Karpas-422 (cell line): ENCODE data around the gene JAZF1. TPM values are rescaled to one million over a fixed set of nuclear protein-coding genes. Genes with fewer than 3 reads are reported as not detected.

Experiments
- DNase-seq: peaks from one replicate; pipeline ENCODE4 v3.0.0-alpha.2; 2015
- H2AFZ ChIP-seq: fragments of 200-600 bp; sonication (generic); 2 replicates; pipeline ENCODE4 v1.6.1; 2014; ENCODE audit warnings: antibody characterized with exemption, low read length, mixed read lengths
- H3K27ac ChIP-seq: fragments of 200-600 bp; sonication (generic); 2 replicates; pipeline ENCODE4 v1.5.1; 2014; ENCODE audit warnings: mild to moderate bottlenecking, low read length, moderate library complexity
- H3K27me3 ChIP-seq: fragments of 200-600 bp; sonication (generic); 2 replicates; pipeline ENCODE4 v1.6.1; 2014; ENCODE audit warnings: low read length, mixed read lengths
- H3K36me3 ChIP-seq: fragments of 200-600 bp; sonication (generic); 2 replicates; pipeline ENCODE4 v1.6.1; 2014; ENCODE audit warnings: low read length, mixed read lengths; ENCODE audit not compliant: insufficient read depth
- H3K4me1 ChIP-seq: fragments of 200-600 bp; sonication (generic); 2 replicates; pipeline ENCODE4 v1.6.1; 2014; ENCODE audit warnings: mild to moderate bottlenecking, low read length, mixed read lengths
- H3K4me2 ChIP-seq: fragments of 200-600 bp; sonication (generic); 2 replicates; pipeline ENCODE4 v1.6.1; 2014; ENCODE audit warnings: low read length, low read depth, mild to moderate bottlenecking; ENCODE audit not compliant: poor library complexity, severe bottlenecking
- H3K4me3 ChIP-seq: fragments of 200-600 bp; sonication (generic); 2 replicates; pipeline ENCODE4 v1.5.1; 2014; ENCODE audit warnings: mild to moderate bottlenecking, antibody characterized with exemption, low read length, mixed read lengths
- H3K79me2 ChIP-seq: fragments of 200-600 bp; sonication (generic); 2 replicates; pipeline ENCODE4 v1.6.1; 2014; ENCODE audit warnings: mild to moderate bottlenecking, low read length, mixed read lengths
- H3K9ac ChIP-seq: fragments of 200-600 bp; sonication (generic); 2 replicates; pipeline ENCODE4 v1.6.0; 2014; ENCODE audit warnings: low read length
- H3K9me2 ChIP-seq: fragments of 200-600 bp; sonication (generic), shearing (Covaris generic); replicated peaks from 2 replicates; pipeline ENCODE4 v1.6.0; 2014; ENCODE audit warnings: mild to moderate bottlenecking, low read length, moderate library complexity; ENCODE audit not compliant: insufficient read depth
- H3K9me3 ChIP-seq: fragments of 300-700, 200-600 bp; sonication (generic); 2 replicates; pipeline ENCODE4 v1.6.1; 2014; ENCODE audit warnings: low read length, mixed read lengths
- H4K20me1 ChIP-seq: fragments of 200-600 bp; sonication (generic); 2 replicates; pipeline ENCODE4 v1.6.1; 2014; ENCODE audit warnings: mild to moderate bottlenecking, antibody characterized with exemption, low read length, low read depth; ENCODE audit not compliant: insufficient read depth
- total RNA-seq: library from RNA; depleted of rRNA; stranded (reverse); fragments of >200 nt; shearing (Covaris generic); gene quantifications from 2 replicates; pipeline ENCODE4 v1.2.3, GENCODE V29; 2014; ENCODE audit warnings: low replicate concordance

Gene JAZF1
- total RNA-seq, 1 experiment from 2014 or later: 4.2 TPM

DNA sequence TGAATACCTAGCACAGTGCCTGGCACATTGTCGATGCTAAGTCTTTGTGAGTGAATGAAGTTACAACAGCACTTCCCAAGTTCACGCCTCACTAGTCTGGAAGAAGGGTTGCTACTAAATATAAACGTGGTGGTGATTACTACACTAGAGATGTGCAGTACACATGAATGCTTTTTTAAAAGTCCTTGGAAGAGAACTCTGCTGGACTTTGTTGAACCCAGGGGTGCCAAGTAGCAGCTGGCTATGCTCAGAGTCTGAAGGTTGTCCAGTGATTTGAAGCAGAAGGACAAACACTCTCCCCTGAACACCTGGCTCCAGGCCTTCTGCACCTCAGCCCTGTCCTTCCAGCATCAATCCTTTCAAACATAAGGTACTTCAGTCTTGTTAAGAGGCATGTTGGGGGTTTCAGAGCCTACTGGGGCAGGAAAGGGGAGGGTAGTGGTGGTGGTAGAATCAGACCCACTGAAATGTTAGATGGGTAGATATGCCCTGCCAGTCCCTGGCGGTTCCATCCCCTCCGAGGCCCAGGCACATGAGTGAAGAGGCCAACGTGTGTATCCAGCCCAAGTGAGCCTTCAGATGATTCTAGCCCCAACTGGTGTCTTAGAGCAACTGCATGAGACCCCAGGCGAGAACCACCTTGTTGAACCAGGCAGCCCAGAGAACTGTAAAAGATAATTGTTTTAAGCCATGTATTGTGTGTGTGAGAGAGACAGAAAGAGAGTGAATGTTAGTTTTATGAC, 346.2 kb downstream of the JAZF1 start:
- no peaks in the 10 kb centered on the region for H3K79me2 ChIP-seq
- no peak overlapping the region for H3K27ac ChIP-seq
- H2AFZ ChIP-seq: no peak overlapping the region
- no peak for DNase-seq
- H4K20me1 ChIP-seq: peaks cover 8% of the 10 kb centered on the region; the same call in 1 of the 2 replicates
- H3K4me2 ChIP-seq: no peak overlapping the region
- H3K9ac ChIP-seq: no peak overlapping the region
- no peaks in the 10 kb centered on the region for H3K27me3 ChIP-seq
- no peaks in the 10 kb centered on the region for H3K9me2 ChIP-seq
- H3K9me3 ChIP-seq: no peaks in the 10 kb centered on the region
- no peaks in the 10 kb centered on the region for H3K4me1 ChIP-seq
- H3K4me3 ChIP-seq: no peak overlapping the region
- H3K36me3 ChIP-seq: peaks cover 5% of the 10 kb centered on the region; the same call in 1 of the 2 replicates

DNA sequence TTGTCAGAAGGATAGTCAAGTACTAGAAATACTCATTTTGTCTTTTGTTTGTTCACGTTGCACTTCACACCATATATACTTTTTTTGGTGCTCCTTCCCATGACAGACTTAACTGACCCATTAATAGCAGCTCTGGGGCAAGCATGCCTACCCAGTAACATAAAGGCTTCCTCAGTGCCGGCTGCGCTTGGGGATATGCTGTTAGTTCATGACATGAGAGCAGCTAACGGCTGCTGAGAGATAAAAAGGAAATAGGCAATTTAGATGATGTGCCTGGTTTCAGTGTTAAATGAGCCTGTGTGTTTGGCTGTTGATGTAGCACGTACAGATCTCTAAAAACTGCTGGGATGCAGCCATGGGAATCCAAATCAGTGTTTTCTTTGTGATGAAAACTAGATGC, 354.2 kb downstream of the JAZF1 start:
- H3K4me1 ChIP-seq: no peaks in the 10 kb centered on the region
- no peak overlapping the region for H3K27ac ChIP-seq

GRCh38 chr7:27825891-27826290, 354.7 kb downstream of the JAZF1 start:
- Histone ChIP-seq H3K9me2 (no peaks in the 10 kb centered on the region), H3K79me2 (no peaks in the 10 kb centered on the region), H2AFZ (no peak overlapping the region), H3K9me3 (no peaks in the 10 kb centered on the region), H3K4me1 (no peaks in the 10 kb centered on the region), H3K9ac (no peak overlapping the region), H3K36me3 (peaks cover 5% of the 10 kb centered on the region; the same call in 1 of the 2 replicates), H3K4me2 (no peak overlapping the region), H3K4me3 (no peak overlapping the region), H4K20me1 (no peaks in the 10 kb centered on the region), H3K27me3 (no peaks in the 10 kb centered on the region), H3K27ac (no peak overlapping the region)
- DNase-seq: no peak

More for the DNA sequence above, 354.2 kb downstream of the JAZF1 start:
- H3K36me3 ChIP-seq: peaks cover 5% of the 10 kb centered on the region; the same call in 1 of the 2 replicates
- no peak overlapping the region for H2AFZ ChIP-seq
- no peak overlapping the region for H3K4me2 ChIP-seq
- DNase-seq: no peak
- H3K79me2 ChIP-seq: no peaks in the 10 kb centered on the region
- H3K4me3 ChIP-seq: no peak overlapping the region
- no peaks in the 10 kb centered on the region for H3K9me3 ChIP-seq
- no peaks in the 10 kb centered on the region for H3K27me3 ChIP-seq
- H3K9ac ChIP-seq: no peak overlapping the region
- no peaks in the 10 kb centered on the region for H3K9me2 ChIP-seq
- no peaks in the 10 kb centered on the region for H4K20me1 ChIP-seq

GRCh38 chr7:27822245-27822644, 358.4 kb downstream of the JAZF1 start:
- H3K9me3 ChIP-seq: no peaks in the 10 kb centered on the region
- no peak overlapping the region for H3K27ac ChIP-seq
- H4K20me1 ChIP-seq: no peaks in the 10 kb centered on the region
- H3K4me3 ChIP-seq: no peak overlapping the region
- H3K4me2 ChIP-seq: no peak overlapping the region
- H3K27me3 ChIP-seq: no peaks in the 10 kb centered on the region
- peaks cover 14% of the 10 kb centered on the region for H3K4me1 ChIP-seq
- DNase-seq: no peak
- no peak overlapping the region for H2AFZ ChIP-seq
- H3K79me2 ChIP-seq: no peaks in the 10 kb centered on the region
- no peaks in the 10 kb centered on the region for H3K36me3 ChIP-seq
- no peaks in the 10 kb centered on the region for H3K9me2 ChIP-seq
- H3K9ac ChIP-seq: no peak overlapping the region

DNA sequence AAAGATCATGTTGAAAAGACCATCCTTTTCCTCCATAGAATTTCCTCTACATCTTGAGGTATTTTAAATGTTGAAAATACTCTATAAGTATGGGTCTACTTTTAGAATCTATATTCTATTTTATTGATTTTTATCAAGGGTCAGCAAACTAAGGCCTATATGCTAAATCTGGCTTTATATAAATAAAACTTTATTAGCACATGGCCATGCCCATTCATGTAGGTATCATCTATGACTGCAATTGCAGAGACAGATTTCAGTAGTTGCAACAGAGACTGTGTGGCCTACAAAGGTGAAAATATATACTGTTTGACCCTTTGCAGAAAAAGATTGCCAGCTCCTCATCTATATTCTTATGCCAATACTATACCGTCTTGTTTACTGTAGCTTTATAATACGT, 367.9 kb downstream of the JAZF1 start:
- H3K4me1 ChIP-seq: peaks cover 33% of the 10 kb centered on the region

DNA sequence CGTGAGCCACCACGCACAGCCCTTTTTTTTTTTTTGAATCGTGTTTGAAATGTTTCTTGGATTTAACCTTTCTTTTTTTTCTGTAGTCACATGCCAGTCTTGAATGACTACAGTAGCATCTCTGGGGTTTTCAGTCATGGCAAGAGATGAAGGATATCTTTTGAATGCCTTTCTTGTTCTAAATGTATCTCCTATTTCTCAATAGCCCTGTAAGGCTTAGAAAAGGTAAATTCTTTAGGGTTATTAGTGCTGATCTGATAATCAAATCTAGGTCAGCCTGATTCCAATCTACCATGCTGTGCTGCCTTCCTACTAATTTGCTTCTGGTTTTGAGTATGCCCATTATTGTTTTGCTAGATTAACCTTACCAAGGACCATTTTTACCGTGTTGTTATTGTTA, 370.4 kb downstream of the JAZF1 start:
- no peaks in the 10 kb centered on the region for H3K27me3 ChIP-seq
- no peak overlapping the region for H2AFZ ChIP-seq
- H3K27ac ChIP-seq: no peak overlapping the region
- H3K4me1 ChIP-seq: peaks cover 21% of the 10 kb centered on the region
- no peaks in the 10 kb centered on the region for H3K36me3 ChIP-seq
- no peak for DNase-seq
- H3K9me2 ChIP-seq: no peaks in the 10 kb centered on the region; the same call in 1 of the 2 replicates
- H4K20me1 ChIP-seq: no peaks in the 10 kb centered on the region
- H3K4me3 ChIP-seq: no peak overlapping the region
- no peak overlapping the region for H3K9ac ChIP-seq
- no peak overlapping the region for H3K4me2 ChIP-seq
- peaks cover 5% of the 10 kb centered on the region; the same call in 1 of the 2 replicates for H3K79me2 ChIP-seq
- no peaks in the 10 kb centered on the region for H3K9me3 ChIP-seq

More for the DNA sequence above, 367.9 kb downstream of the JAZF1 start:
- DNase-seq: no peak
- H4K20me1 ChIP-seq: no peaks in the 10 kb centered on the region
- no peak overlapping the region for H2AFZ ChIP-seq
- H3K79me2 ChIP-seq: peaks cover 5% of the 10 kb centered on the region; the same call in 1 of the 2 replicates
- H3K27ac ChIP-seq: no peak overlapping the region
- H3K4me3 ChIP-seq: no peak overlapping the region
- H3K4me2 ChIP-seq: no peak overlapping the region
- H3K9me3 ChIP-seq: no peaks in the 10 kb centered on the region
- H3K27me3 ChIP-seq: no peaks in the 10 kb centered on the region
- no peak overlapping the region for H3K9ac ChIP-seq
- no peaks in the 10 kb centered on the region for H3K36me3 ChIP-seq
- H3K9me2 ChIP-seq: no peaks in the 10 kb centered on the region; the same call in 1 of the 2 replicates

DNA sequence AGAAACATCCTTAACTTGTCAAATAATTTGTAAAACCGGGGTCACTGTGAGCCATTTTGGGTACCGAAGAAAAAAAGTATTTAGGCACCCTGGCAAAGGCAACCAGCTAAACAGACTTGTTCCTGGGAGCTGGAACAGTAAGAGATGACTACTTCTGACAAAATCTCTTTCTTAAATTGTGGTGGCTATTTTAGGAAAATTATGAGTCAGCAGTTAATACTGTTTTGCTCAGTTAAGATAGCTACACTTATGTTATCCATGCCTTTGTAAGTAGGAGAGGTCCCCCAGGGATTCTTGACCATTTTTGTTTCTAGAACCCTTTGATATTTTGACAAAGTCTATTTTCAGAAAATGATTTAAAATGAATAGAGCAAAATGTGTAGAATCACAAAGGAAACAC, 372.0 kb downstream of the JAZF1 start:
- Histone ChIP-seq H3K79me2 (peaks cover 8% of the 10 kb centered on the region), H3K9me2 (no peaks in the 10 kb centered on the region; the same call in 1 of the 2 replicates), H3K36me3 (no peaks in the 10 kb centered on the region), H3K4me1 (peaks cover 21% of the 10 kb centered on the region), H3K27me3 (no peaks in the 10 kb centered on the region), H3K4me2 (no peak overlapping the region), H3K4me3 (no peak overlapping the region), H3K27ac (no peak overlapping the region), H3K9ac (no peak overlapping the region), H2AFZ (no peak overlapping the region), H4K20me1 (no peaks in the 10 kb centered on the region), H3K9me3 (no peaks in the 10 kb centered on the region)
- no peak for DNase-seq

DNA sequence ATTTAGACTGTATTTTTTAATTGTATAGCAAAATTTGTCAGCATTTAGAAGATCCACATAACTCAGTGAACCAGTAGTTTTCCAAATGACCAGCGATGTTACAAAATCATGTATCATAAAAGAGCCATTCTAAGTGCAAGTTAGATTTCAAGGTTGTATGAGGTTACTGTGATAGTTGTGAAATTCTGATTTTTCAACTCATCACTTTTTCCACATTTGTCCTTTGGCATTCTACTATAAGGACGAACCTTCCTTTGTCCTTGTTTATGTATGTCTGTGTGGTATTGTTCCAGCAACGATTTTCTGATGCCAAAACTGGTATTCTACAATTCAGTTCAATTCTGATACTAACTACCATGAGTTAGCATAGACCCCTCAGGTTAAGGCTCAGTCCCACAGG, 376.5 kb downstream of the JAZF1 start:
- Histone ChIP-seq H3K27ac (no peak overlapping the region), H3K27me3 (no peaks in the 10 kb centered on the region), H3K36me3 (no peaks in the 10 kb centered on the region), H2AFZ (no peak overlapping the region), H3K9ac (no peak overlapping the region), H3K4me2 (no peak overlapping the region), H3K9me2 (no peaks in the 10 kb centered on the region; the same call in 1 of the 2 replicates), H4K20me1 (no peaks in the 10 kb centered on the region), H3K4me3 (no peak overlapping the region), H3K9me3 (no peaks in the 10 kb centered on the region), H3K4me1 (peaks cover 14% of the 10 kb centered on the region), H3K79me2 (peaks cover 8% of the 10 kb centered on the region)
- DNase-seq: no peak
